HEK293T (cell line): ENCODE measurements around the gene CAD.

Experiments
- CTCF ChIA-PET: fragments of 350-600 bp; formaldehyde crosslinking; extraction: SDS; loops from one replicate; lab custom pipeline; 2021; ENCODE audit warnings: antibody characterized with exemption, inconsistent platforms; lab: Yijun Ruan, JAX
- POLR2A ChIA-PET: fragments of 350-600 bp; formaldehyde crosslinking; extraction: SDS; loops from one replicate; lab custom pipeline; 2020; ENCODE audit warnings: antibody characterized with exemption, inconsistent platforms; lab: Yijun Ruan, JAX
- DNase-seq: peaks from one replicate; pipeline ENCODE4 v3.0.0; 2012; ENCODE audit warnings: mixed read lengths; ENCODE audit errors: extremely low spot score
- ARNT ChIP-seq: fragments of 450-650 bp; IDR thresholded peaks from 2 replicates; pipeline ENCODE4 v1.6.1; 2017; ENCODE audit warnings: mild to moderate bottlenecking
- BHLHE40 ChIP-seq: fragments of 450-650 bp; IDR thresholded peaks from 2 replicates; pipeline ENCODE4 v1.6.1; 2016; ENCODE audit warnings: mild to moderate bottlenecking, moderate library complexity, borderline replicate concordance
- CTBP1 ChIP-seq: fragments of 450-650 bp; IDR thresholded peaks from 2 replicates; pipeline ENCODE4 v1.6.1; 2016; ENCODE audit warnings: borderline replicate concordance
- ELF4 ChIP-seq: fragments of 450-650 bp; IDR thresholded peaks from 2 replicates; pipeline ENCODE4 v1.6.1; 2017; ENCODE audit warnings: antibody characterized with exemption
- FOXA1 ChIP-seq: fragments of 450-650 bp; IDR thresholded peaks from 2 replicates; pipeline ENCODE4 v1.6.1; 2016; ENCODE audit warnings: mild to moderate bottlenecking
- FOXK2 ChIP-seq: fragments of 450-650 bp; IDR thresholded peaks from 2 replicates; pipeline ENCODE4 v1.6.1; 2016; ENCODE audit warnings: mild to moderate bottlenecking
- FOXM1 ChIP-seq: fragments of 450-650 bp; IDR thresholded peaks from 2 replicates; pipeline ENCODE4 v1.6.1; 2017; ENCODE audit warnings: mild to moderate bottlenecking, borderline replicate concordance
- HDGF ChIP-seq: fragments of 450-650 bp; IDR thresholded peaks from 2 replicates; pipeline ENCODE4 v1.6.1; 2017; ENCODE audit warnings: antibody characterized with exemption, borderline replicate concordance
- L3MBTL2 ChIP-seq: fragments of 450-650 bp; conservative IDR thresholded peaks from 2 replicates; pipeline ENCODE4 v1.6.1; 2016; ENCODE audit warnings: mild to moderate bottlenecking
- LEF1 ChIP-seq: fragments of 450-650 bp; IDR thresholded peaks from 2 replicates; pipeline ENCODE4 v1.6.1; 2017; ENCODE audit warnings: mild to moderate bottlenecking, borderline replicate concordance
- NFRKB ChIP-seq: fragments of 450-650 bp; IDR thresholded peaks from 2 replicates; pipeline ENCODE4 v1.6.1; 2016; ENCODE audit warnings: mild to moderate bottlenecking, moderate library complexity
- PKNOX1 ChIP-seq: fragments of 450-650 bp; IDR thresholded peaks from 2 replicates; pipeline ENCODE4 v1.6.1; 2016
- SP1 ChIP-seq: fragments of 450-650 bp; IDR thresholded peaks from 2 replicates; pipeline ENCODE4 v1.6.1; 2017
- SUZ12 ChIP-seq: fragments of 450-650 bp; IDR thresholded peaks from 2 replicates; pipeline ENCODE4 v1.6.1; 2016; ENCODE audit warnings: mild to moderate bottlenecking
- TARDBP ChIP-seq: fragments of 450-650 bp; IDR thresholded peaks from 2 replicates; pipeline ENCODE4 v1.6.1; 2016

Gene CAD

GRCh38 chr2:27211241-27211942 lies 5.8 kb upstream of the CAD start:
- POLR2A ChIA-PET = interaction anchor here (0.5 to 1.4 kb wide), 10 partner anchors 22 to 125 kb away, joined by 3 to 4 read pairs (median 3); partner anchors contain the start of genes ABHD1 and KHK
- no peak for TF ChIP-seq ELF4
- TF ChIP-seq L3MBTL2 = peak; percentile 80
- peak; percentile 41 for DNase-seq
- CTCF ChIA-PET = interaction anchor here (1.6 kb wide), 1 partner anchor 20 kb away, joined by 4 read pairs; no protein-coding TSS in a partner anchor

- POLR2A ChIA-PET = interaction anchor here (0.6 to 1.5 kb wide), 9 partner anchors 21 to 144 kb away, joined by 3 to 4 read pairs (median 3); partner anchors contain the start of genes ABHD1, GTF3C2 and KHK
- TF ChIP-seq L3MBTL2 (peak; percentile 12; the same call in 1 of the 2 replicates), ELF4 (peak; percentile 56; the same call in 1 of the 2 replicates), BHLHE40 (no peak), FOXK2 (no peak), NFRKB (0 out of 2 replicates have a peak, but pooled peaks have one; percentile 41)
- CTCF ChIA-PET = interaction anchor here (0.8 to 1.6 kb wide), 2 partner anchors 21 to 91 kb away, joined by 3 to 4 read pairs; no protein-coding TSS in a partner anchor
- DNase-seq = peak; percentile 90
Observed at GRCh38 chr2:27211943-27212625, 5.1 kb upstream of the CAD start, which contains the start of the genes ATRAID and SLC5A6. ATRAID (plus strand) TSS chr2:27212041; CDS start chr2:27212369, 328 bp downstream. SLC5A6 (minus strand) TSS chr2:27212268; CDS start chr2:27207650, 4,618 bp downstream.

GRCh38 chr2:27212626-27213471 lies 4.3 kb upstream of the CAD start:
- no peak for DNase-seq
- ChIA-PET CTCF (interaction anchor here (0.6 to 1.4 kb wide), 3 partner anchors 13 to 90 kb away, joined by 3 to 4 read pairs (median 3); no protein-coding TSS in a partner anchor), POLR2A (interaction anchor here (1.0 to 1.5 kb wide), 5 partner anchors 20 to 144 kb away, joined by 3 to 4 read pairs (median 3); partner anchors contain the start of genes GTF3C2 and KHK)
- no peak for TF ChIP-seq PKNOX1
- TF ChIP-seq L3MBTL2 = no peak

- ChIA-PET CTCF (no interaction called here), POLR2A (no interaction called here)
- TF ChIP-seq SP1 (no peak), BHLHE40 (no peak)
- no peak for DNase-seq
Observed at GRCh38 chr2:27214941-27215340, 2.2 kb upstream of the CAD start.

GRCh38 chr2:27216416-27217137 lies 592 bp upstream of the CAD start:
- ChIA-PET POLR2A (interaction anchor here (0.9 to 1.8 kb wide), 4 partner anchors 13 to 56 kb away, joined by 3 to 5 read pairs (median 4); no protein-coding TSS in a partner anchor), CTCF (interaction anchor here (0.7 kb wide), 2 partner anchors 48 to 127 kb away, joined by 3 to 4 read pairs; no protein-coding TSS in a partner anchor)

GRCh38 chr2:27218614-27219013 lies 1.4 kb downstream of the CAD start:
- DNase-seq = no peak
- TF ChIP-seq L3MBTL2 = no peak
- TF ChIP-seq NFRKB = no peak
- ChIA-PET CTCF (interaction anchor here (0.6 kb wide), 2 partner anchors 49 to 85 kb away, joined by 3 to 4 read pairs; no protein-coding TSS in a partner anchor), POLR2A (interaction anchor here (1.4 to 1.7 kb wide), 3 partner anchors 13 to 93 kb away, joined by 3 to 5 read pairs (median 4); no protein-coding TSS in a partner anchor)

More at GRCh38 chr2:27216416-27217137, 592 bp upstream of the CAD start:
- DNase-seq = no peak
- no peak for TF ChIP-seq FOXA1
- no peak for TF ChIP-seq PKNOX1
- TF ChIP-seq TARDBP = no peak
- TF ChIP-seq L3MBTL2 = no peak
- TF ChIP-seq HDGF = no peak
- no peak for TF ChIP-seq SUZ12
- no peak for TF ChIP-seq LEF1
- no peak for TF ChIP-seq BHLHE40
- TF ChIP-seq ELF4 = no peak
- no peak for TF ChIP-seq CTBP1
- TF ChIP-seq FOXM1 = no peak
- no peak for TF ChIP-seq ARNT
- TF ChIP-seq NFRKB = no peak
- no peak for TF ChIP-seq FOXK2
- TF ChIP-seq SP1 = no peak
